Measurements from ENCODE around the gene NRP1. TPM values are rescaled to one million over a fixed set of nuclear protein-coding genes. Genes with fewer than 3 reads are reported as not detected.

NRP1 gene
- polyA plus RNA-seq, 6 donors from 2014 or later = not detected

GRCh38 chr10:33136271-33136670 is 198.2 kb downstream of the NRP1 start:
- Mint-ChIP-seq H3K36me3 (no peaks in the 10 kb centered on the region), H3K4me1 (peaks cover 6 to 15% (median 10%) of the 10 kb centered on the region in 3 donors), H3K4me3 (no peak overlapping the region), H3K27me3 (peaks cover 4 to 24% (median 18%) of the 10 kb centered on the region in 3 donors), H3K27ac (peak overlapping the region in 2 of 6 donors; percentile 11 to 44), H3K9me3 (no peaks in the 10 kb centered on the region)
- DNase-seq (no peak), ATAC-seq (ENCODE audit: low read depth in 2 of 2) (no peak)

- ATAC-seq (ENCODE audit: low read depth in 2 of 2) (no peak), DNase-seq (no peak)
- H3K36me3 Mint-ChIP-seq = no peaks in the 10 kb centered on the region
- no peaks in the 10 kb centered on the region for H3K9me3 Mint-ChIP-seq
- H3K27ac Mint-ChIP-seq = peak overlapping the region in 1 of 6 donors; percentile 17
- H3K27me3 Mint-ChIP-seq = peaks cover 4 to 14% (median 11%) of the 10 kb centered on the region in 3 donors
- no peak overlapping the region for H3K4me3 Mint-ChIP-seq
- H3K4me1 Mint-ChIP-seq = peaks cover 6 to 15% (median 6%) of the 10 kb centered on the region in 3 donors
Measured at GRCh38 chr10:33134011-33134751, 200.3 kb downstream of the NRP1 start.

- Mint-ChIP-seq H3K27me3 (peaks cover 4 to 14% (median 9%) of the 10 kb centered on the region in 3 donors), H3K36me3 (no peaks in the 10 kb centered on the region), H3K4me1 (peaks cover 6 to 15% (median 6%) of the 10 kb centered on the region in 3 donors), H3K9me3 (no peaks in the 10 kb centered on the region), H3K4me3 (no peak overlapping the region), H3K27ac (no peak overlapping the region)
- no peak for ATAC-seq (ENCODE audit: low read depth in 2 of 2)
- DNase-seq = no peak
Measured at GRCh38 chr10:33133557-33133956, 200.9 kb downstream of the NRP1 start.

- ATAC-seq (ENCODE audit: low read depth in 2 of 2) = peak; percentile 55 to 61
- DNase-seq = no peak
- Mint-ChIP-seq H3K9me3 (no peaks in the 10 kb centered on the region), H3K36me3 (no peaks in the 10 kb centered on the region), H3K4me3 (peak overlapping the region in 2 of 8 donors; percentile 13 to 49), H3K27ac (peak overlapping the region in 4 of 6 donors; percentile 25 to 68 (median 38)), H3K4me1 (peaks cover 9 to 17% (median 11%) of the 10 kb centered on the region in 3 donors), H3K27me3 (peaks cover 3 to 14% (median 9%) of the 10 kb centered on the region in 3 donors)
Measured at GRCh38 chr10:33132626-33133025, 201.8 kb downstream of the NRP1 start.

- Mint-ChIP-seq H3K27me3 (no peaks in the 10 kb centered on the region), H3K9me3 (no peaks in the 10 kb centered on the region), H3K4me3 (no peak overlapping the region), H3K27ac (peak overlapping the region in 2 of 6 donors; percentile 17 to 20), H3K4me1 (peaks cover 14 to 29% (median 18%) of the 10 kb centered on the region in 3 donors), H3K36me3 (no peaks in the 10 kb centered on the region)
- DNase-seq (no peak), ATAC-seq (ENCODE audit: low read depth in 2 of 2) (no peak)
Measured at GRCh38 chr10:33129996-33130386, 204.5 kb downstream of the NRP1 start.

GRCh38 chr10:33129141-33129995 is 205.1 kb downstream of the NRP1 start:
- Mint-ChIP-seq H3K27me3 (no peaks in the 10 kb centered on the region), H3K4me3 (no peak overlapping the region), H3K9me3 (no peaks in the 10 kb centered on the region), H3K27ac (peak overlapping the region in 2 of 6 donors; percentile 17 to 20), H3K36me3 (no peaks in the 10 kb centered on the region), H3K4me1 (peaks cover 14 to 29% (median 18%) of the 10 kb centered on the region in 3 donors)
- DNase-seq (no peak), ATAC-seq (ENCODE audit: low read depth in 2 of 2) (no peak)

- H3K27me3 Mint-ChIP-seq = no peaks in the 10 kb centered on the region
- no peak overlapping the region for H3K4me3 Mint-ChIP-seq
- peaks cover 12 to 25% (median 16%) of the 10 kb centered on the region in 3 donors for H3K4me1 Mint-ChIP-seq
- no peaks in the 10 kb centered on the region for H3K36me3 Mint-ChIP-seq
- no peaks in the 10 kb centered on the region for H3K9me3 Mint-ChIP-seq
- peak overlapping the region in 1 of 6 donors; percentile 57 for H3K27ac Mint-ChIP-seq
- ATAC-seq (ENCODE audit: low read depth in 2 of 2) (no peak), DNase-seq (no peak)
Measured at GRCh38 chr10:33127622-33128021, 206.8 kb downstream of the NRP1 start.
